ENCODE results near the gene NXPH1.

DNA sequence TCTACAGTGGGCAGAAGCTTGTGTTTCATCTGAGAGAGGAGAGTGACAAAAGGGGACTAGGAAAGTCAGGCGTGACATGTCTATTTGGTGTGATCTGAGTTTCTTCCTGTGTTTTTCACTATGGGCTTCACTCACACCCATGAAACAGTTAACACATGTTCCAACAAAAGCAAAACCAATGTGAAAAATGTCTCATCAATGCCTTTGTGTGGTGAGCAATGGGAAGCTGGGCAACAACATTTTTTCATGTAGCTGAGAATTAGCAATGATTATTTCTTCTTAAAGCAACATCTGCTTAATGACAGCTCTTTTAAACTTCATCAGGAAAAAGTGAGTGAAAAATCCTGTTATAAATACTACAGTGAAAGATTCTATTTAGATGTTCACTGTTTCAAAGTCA lies 76.2 kb downstream of the NXPH1 start:
- TF ChIP-seq, protein P1, sequence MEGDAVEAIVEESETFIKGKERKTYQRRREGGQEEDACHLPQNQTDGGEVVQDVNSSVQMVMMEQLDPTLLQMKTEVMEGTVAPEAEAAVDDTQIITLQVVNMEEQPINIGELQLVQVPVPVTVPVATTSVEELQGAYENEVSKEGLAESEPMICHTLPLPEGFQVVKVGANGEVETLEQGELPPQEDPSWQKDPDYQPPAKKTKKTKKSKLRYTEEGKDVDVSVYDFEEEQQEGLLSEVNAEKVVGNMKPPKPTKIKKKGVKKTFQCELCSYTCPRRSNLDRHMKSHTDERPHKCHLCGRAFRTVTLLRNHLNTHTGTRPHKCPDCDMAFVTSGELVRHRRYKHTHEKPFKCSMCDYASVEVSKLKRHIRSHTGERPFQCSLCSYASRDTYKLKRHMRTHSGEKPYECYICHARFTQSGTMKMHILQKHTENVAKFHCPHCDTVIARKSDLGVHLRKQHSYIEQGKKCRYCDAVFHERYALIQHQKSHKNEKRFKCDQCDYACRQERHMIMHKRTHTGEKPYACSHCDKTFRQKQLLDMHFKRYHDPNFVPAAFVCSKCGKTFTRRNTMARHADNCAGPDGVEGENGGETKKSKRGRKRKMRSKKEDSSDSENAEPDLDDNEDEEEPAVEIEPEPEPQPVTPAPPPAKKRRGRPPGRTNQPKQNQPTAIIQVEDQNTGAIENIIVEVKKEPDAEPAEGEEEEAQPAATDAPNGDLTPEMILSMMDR (IDR thresholded peaks at IDR 0.05) = no peak
- TF ChIP-seq POLR2A (IDR thresholded peaks at IDR 0.05) = no peak
